GM18519 (cell line): ENCODE measurements around the gene PLXDC1.
"Not testable (repeated sequence)": the region's sequence is repeated elsewhere in the genome, so short reads cannot be mapped to it uniquely, and the experiment has no call there.

Source experiments
- ATAC-seq: cut with Tn5 transposase; IDR thresholded peaks from one replicate; pipeline ENCODE4 v1.9.1; 2021; ENCODE audit warnings: mild to moderate bottlenecking, moderate library complexity; ENCODE audit not compliant: unreplicated experiment, low FRiP score

The PLXDC1 gene

DNA sequence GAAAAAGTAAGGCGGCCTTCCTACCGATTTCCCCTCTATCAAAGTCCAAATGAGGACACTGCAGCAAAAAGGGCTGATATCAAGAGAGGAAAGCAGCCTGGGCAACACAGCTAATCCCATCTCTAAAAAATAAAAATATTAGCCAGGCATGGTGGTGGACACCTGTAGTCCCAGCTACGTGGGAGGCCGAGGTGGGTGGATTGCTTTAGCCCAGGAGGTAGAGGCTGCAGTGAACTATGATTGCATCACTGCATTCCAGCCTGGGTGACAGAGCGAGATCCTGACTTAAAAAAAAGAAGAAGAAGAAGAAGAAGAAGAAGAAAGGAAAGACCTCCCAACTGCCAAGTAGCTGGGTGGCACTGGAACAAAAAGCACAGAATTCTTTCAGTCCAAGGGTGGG lies 31.6 kb upstream of the PLXDC1 start:
- no peak for ATAC-seq

DNA sequence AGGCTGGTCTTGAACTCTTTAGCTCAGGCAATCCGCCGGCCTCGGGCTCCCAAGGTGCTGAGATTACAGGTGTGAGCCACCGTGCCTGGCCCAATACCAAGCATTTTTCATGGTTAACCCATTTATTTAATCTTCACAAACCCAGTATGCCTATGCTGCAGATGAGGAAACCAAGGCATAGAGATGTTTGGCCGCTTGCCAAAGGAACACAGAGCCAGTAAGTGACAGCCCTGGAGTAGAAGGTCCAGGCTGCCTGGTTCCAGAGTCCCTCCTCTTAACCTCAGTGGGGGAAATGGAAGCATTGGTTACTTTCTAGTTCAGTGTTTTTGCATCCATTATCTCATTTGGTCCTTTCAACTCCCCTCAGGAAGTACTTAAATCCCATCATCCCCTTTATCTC lies 29.9 kb upstream of the PLXDC1 start:
- ATAC-seq, result no peak

DNA sequence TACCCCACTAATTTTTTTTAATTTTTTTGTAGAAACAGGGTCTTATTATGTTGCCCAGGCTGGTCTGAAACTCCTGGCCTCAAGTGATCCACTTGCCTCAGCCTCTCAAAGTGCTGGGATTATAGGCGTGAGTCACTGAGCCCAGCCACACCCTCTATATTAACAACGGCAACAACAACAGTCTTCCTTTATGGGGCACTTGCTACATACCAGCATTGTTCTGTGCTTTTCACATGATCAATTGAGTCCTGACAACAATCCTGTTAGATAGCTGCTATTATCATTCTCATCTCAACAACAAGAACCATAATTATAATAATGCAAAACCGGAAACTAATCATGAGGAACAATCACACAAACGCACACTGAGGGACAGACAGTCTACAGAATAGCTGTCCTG lies 27.1 kb upstream of the PLXDC1 start:
- no peak for ATAC-seq

DNA sequence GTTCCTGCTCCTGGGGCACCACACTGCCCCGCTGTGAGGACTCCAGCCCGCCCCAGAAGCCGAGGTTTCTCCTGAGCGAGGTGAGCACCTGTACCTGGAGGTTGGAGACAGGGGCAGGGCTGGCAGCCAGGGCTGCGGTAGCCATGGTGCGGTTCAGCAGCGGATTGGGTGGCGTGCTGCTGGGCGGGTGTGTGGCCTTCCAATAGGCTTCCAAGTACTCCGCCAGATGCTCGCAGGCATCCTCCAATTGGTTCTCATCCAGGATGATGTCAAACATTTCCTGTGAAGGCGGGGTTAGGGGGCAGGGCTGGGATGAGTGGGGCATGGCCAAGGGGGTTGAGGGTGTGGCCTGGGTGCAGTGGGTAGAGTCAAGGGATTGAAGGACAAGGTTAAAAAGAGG lies 25.8 kb upstream of the PLXDC1 start:
- no peak for ATAC-seq

DNA sequence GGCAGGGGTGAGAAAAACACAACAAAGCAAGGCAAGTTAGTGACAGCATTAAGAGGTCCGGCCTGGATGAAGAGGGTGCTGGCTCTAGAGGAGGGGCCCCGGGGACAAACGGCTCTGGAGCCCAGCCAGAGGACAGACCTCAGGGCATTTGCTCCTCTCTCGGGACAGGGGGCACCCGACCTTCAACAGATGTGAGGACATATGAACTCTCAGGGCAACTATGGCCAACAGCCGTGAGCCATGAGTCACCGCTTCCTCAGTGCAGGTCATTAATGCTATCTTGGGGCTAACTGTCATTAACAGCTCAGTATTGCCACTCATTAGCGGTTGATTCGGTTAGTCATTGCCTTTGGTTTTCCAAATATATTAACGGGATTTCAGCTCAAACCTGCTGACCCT lies 24.3 kb upstream of the PLXDC1 start:
- no peak for ATAC-seq

DNA sequence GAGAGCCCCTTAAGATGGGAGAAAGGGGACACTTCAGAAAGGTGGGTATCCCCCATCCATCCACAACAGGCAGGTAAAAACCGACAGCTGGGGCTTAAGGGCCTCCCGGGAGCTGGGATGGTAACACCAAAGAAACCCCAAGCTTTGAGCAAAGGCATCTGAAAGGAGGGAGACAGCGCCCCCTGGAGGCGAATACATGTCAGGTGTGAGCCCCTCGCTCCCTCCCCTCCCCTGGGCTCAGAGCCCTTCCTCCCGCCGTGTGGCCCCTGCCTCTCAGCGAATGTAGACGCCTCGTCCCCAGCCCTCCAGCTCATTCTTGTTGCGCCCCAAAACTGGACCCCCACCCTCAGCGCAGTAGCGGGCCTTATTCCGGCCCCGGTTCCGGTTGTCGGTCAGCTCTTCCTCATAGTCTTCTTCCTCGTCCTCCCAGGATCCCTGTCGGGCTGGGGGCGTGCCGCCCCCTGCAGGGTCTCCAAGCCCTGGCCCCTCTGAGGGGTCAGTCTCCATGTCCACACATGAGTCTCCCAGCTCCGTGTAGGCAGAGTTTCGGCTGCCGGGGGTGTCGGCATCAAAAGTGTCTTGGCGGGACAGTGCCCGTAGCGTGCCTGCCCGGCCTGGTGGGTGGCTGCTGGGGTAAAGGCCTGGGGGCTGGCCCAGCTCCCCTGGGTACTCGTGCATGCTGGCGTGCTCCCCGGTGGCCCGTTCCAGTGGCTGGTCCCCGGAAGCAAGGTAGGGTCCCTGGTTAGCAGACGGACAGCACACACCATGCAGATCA lies 23.7 kb upstream of the PLXDC1 start:
- no peak for ATAC-seq

DNA sequence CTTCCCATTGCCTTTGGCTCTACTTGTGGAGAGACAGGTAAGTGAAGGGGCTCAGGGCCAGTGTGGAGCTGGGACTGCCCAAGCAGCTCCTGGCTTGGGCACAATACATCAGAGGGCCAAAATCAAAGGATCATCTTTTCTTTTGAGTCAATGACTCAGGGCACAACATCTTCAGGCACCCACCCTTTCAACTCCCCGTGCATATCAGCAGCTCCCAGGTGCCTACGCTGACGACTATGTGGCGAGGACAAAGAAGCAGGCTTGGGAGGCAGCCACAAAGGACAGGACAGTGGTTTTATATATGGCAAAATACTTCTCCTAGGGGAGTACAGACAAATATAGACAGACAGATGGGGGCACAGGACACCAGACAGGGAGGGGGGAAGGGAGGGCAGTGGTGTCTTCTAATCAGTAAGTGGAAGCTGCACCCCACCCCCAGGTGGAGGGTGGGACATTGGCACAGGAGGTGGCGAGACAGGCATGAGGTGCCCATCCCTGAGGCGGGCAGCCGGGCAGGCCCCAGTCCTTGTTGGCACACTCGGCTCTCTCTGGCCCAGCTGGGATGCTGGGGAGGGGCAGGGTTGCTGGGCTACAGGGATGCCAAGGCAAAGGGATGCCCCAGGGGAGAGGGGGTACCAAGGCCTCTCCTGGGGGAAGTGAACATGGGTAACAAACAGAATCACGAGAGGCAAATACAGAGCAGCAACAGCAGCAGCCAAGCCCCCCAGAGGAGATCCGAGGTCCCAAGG lies 22.3 kb upstream of the PLXDC1 start:
- no peak for ATAC-seq

DNA sequence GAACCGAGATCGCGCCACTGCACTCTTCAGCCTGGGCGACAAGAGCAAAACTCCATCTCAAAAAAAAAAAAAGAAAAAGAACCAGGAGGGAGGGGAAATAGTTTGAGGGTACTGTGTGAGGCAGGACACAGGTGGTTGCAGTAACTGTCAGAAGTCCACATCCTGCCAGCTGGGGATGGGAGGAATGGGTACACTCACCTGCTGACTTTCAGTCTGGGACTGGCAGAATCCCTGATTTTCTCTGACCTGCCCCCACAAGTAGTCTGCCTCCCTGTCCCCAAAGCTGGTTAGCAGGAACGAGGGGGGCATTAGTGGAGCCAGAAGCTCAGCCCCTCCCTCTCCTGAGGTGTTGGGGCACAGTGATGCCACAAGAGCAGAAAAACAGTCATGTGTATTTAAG lies 21.6 kb upstream of the PLXDC1 start:
- ATAC-seq, result no peak

DNA sequence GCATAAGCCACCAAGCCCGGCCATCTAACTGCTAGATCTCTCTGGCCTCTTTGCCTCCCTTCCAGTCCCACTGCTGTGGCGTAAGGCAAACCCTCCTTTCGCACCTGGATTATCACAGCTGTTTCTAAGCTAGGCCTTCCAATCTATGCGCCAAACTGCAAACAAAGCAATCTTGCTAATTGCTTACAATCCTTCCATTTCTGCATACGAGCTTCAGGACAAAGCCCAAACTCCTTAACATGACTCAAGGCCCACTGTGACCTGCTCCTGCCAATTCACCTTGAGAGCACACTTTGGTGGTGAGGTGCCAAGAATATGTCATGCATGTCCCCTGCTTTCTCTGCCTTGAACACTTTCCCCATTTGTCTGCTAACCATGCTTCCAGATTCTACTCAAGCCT lies 20.5 kb upstream of the PLXDC1 start:
- no peak for ATAC-seq

DNA sequence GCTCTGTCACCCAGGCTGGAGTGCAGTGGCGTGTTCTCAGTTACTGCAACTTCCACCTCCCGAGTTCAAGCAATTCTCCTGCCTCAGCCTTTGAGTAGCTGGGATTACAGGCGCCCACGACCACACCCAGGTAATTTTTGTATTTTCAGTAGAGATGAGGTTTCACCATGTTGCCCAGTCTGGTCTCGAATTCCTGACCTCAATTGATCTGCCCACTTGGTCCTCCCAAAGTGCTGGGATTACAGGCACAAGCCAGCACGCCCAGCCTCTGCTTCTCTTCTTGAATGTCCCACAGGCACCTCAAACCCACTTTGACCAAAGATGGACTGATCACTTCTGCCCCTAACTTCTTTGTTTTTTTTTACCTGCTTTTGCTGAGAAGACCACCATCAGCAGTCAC lies 19.1 kb upstream of the PLXDC1 start:
- ATAC-seq, result no peak

DNA sequence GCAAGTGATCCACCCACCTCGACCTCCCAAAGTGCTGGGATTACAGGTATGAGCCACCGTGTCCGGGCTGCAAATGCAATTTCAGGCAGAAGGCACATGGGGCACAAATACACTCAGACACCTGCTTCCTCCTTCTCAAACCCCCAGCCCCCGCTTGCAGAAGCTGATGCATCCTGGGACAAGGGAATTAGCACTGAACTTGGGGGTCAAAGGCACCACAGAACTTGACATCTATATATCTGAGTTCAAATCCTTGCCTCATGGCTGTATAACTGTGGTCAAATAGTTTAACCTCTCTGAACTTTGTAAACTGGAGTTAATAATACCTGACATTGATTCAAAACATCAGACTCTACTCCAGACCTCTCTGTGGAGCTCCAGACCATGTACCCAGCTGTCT lies 18.7 kb upstream of the PLXDC1 start:
- no peak for ATAC-seq

DNA sequence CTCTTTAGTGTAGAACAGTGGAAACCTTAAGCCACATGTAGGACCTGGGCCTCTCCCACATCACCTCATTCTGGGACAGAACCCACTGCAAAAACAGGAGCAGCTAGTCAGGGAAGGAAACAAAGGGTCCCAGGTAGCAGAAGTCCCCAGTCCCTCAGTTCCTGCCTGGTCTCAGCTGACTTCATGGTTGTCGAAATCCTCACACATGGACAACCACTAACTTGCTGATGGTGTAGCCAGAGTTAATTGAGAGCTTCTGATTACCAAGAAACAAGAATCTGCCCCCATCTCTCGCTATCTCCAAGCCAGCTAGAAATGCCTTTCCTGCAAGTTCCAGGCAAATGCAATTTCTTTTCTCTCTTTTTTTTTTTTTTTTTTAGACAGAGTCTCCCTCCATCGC lies 18.1 kb upstream of the PLXDC1 start:
- no peak for ATAC-seq

DNA sequence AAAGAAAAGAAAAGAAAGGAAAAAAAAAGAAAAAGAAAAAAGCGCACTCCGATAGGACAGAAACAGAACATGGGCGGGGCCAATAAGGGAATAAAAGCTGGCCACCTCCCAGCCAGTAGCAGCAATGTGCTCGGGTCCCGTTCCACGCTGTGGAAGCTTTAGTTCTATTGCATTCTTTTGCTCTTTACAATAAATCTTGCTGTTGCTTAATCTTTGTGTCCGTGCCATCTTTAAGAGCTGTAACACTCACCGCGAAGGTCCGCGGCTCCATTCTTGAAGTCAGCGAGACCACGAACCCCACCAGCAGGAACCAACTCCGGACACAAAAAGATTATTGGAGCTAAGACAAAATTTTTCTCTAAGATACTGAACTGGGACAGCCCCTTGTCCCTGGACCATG lies 17.7 kb upstream of the PLXDC1 start:
- ATAC-seq, result no peak

DNA sequence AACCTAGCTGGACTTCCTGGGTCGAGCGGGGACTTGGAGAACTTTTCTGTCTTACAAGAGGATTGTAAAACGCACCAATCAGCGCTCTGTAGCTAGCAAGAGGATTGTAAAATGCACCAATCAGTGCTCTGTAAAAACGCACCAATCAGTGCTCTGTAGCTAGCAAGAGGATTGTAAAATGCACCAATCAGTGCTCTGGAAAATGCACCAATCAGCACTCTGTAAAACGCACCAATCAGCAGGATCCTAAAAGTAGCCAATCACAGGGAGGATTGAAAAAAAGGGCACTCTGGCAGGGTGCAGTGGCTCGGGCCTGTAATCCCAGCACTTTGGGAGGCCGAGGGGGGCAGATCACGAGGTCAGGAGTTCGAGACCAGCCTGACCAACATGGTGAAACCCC lies 17.1 kb upstream of the PLXDC1 start:
- not testable (repeated sequence) for ATAC-seq

DNA sequence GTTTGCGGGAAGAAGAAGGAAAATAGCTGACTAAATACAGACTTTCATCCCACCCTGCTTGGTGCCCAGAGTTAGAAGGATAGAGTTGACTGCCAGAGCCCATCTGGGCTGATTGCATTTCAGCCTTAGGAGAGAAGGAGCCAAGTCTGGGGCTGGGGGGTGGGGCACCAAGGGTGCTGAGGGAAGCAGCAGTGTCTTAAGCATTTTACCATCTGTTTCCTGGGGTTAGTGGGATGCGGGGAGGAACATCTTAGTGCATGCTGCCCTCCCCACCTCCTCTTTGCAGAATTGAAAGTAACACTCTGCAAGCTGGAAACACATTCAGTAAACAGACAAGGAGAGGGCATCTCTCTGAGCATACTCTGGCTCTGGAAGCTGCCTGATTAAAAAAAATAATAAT lies 16.0 kb upstream of the PLXDC1 start:
- ATAC-seq, result no peak

DNA sequence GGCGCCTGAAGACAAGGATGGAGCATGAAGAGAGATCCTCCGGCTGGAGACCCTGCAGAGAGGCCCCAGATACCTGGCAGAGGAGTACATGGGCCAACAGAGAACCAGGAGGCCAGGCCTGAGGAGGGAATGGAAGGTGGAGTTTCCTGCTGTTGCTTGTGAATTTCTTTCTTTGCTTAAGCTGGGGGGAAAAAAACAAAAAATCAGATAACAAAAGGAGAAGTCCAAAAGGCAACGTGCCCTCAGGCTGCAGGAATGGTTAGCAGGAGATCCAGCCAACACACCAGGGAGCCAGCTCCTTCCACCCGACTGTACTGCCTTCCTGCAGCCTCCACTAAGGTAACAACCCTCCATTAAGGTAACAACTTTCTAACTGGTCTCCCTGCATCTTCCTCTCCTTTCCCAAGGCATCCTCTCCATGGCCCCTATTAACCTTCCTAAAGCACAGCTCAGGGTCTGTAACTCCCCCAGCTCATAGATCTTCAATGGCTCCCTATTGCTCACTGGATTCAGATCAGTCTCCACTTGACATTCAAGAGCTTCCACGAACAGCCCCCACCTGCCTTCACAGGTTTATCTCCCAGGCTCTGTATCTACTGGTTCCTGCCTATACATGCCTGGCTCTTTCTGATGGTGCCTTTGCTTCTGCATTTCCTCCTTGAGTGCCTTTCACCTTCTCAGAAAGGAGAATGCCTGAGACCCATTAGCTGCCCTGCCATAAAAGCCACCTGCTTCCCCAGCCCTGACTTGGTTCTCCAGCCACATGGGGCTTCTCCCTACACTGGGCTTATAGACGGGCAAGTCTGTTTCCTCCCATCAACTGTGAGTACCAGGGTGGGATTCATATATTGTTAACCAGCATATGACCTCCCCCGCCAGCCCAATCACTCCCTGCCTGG lies 15.2 kb upstream of the PLXDC1 start:
- no peak for ATAC-seq

DNA sequence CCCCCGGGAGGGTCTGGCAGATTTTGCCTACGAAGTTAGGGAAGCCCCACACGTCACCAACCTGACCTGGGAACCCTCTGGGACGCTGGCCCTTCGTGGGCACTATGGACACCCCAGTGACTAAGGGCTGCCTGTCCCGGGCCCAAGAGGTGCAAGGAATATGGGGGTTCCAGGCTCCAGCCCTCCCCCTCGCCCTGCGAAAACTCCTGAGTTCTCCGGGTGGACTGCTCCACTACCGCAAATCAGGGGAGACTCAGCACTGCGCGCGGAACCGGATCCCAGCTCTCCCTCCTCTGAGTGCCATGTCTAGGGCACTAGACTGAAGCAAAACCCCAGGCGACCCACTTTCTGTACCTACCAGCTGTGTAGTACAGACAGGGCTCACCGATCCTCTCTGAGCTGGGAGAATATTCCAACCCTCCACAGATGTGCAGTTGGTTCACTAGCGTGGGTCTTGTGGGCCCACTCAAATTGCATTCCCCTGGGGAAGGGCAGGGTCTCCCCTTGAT lies 14.5 kb upstream of the PLXDC1 start, which contains the start of gene ARL5C:
Gene ARL5C, minus strand, starts transcription at position 321 of the 509 bp plus-strand sequence. CDS start 401 bp downstream, outside the sequence.
- no peak for ATAC-seq

DNA sequence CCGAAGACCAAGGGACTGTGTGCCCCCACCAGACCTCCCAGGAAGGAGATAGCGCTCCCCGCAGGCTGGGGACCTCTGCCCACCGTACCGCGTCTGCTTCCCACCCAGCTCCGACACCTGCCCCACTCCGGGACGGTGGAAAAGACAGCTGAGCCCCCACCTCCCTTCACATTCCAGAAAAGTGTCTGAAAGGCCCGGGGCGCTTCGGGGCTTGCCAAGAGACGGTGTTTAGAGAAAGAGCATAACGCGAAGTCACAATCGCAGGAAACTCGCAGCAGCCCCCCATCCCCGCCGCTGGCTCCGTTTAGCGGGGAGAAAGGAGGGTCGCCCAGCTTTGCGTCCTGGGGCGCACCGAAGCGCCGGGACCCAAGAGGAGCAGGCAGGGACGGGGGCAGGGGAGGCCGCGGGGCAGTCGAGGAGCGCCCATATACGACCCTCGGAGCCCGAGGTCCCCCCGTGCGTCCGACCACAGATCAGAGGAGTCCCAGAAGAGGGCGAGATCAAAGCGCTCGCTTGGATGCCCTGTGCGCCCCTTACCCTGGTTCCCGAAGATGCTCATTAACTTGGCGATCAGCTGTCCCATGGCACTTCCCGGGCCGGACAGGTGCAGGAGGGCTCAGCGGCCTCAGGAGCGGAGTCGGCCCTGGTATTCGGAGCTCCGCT lies 13.9 kb upstream of the PLXDC1 start:
- no peak for ATAC-seq

DNA sequence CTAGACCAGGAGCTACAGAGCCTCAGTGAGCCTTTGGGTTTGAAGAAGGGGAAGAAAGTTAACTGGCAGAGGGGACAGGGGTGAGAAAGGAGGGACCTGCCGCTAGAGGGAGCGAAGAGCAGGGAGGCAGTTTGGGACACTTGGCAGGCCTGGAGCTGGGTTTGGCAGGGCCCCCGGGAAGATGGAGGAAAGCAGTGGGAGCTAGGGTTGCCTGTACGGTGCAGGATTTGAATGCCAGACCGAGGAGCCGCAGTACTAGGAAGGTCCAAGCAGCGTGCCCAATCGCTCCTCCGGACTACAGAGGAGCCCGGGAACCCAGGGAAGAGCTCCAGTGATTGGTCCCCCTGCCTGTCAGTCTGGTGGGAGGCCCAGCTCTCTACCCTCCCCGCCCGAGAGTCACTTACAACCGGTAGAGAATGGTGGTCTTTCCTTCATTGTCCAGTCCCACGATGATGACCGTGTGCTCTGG lies 13.3 kb upstream of the PLXDC1 start:
- ATAC-seq, result no peak

DNA sequence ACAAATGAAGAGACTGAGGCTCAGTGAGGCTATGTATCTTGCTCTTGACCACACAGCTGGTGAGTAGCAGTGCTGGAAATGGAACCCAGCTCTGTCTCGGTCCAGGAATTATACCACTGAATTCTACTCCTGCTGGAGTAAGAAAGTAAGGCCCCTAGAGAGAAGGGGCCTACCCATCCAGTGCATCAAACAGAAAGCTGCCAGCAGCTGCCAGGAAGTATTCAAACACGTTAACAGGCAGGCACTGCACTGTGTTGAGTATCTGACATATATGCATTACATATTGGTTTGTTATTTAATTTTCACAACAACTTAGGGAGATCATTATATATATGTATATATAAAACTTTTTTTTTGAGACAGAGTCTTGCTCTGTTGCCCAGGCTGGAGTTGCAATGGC lies 10.5 kb upstream of the PLXDC1 start:
- no peak for ATAC-seq
